IMR-90 (cell line): Measurements from ENCODE around the gene FCN1.

Source experiments
- TF ChIP-seq, protein P1 (sequence below): fragments of 150-350 bp; IDR thresholded peaks from 2 replicates; pipeline ENCODE4 v1.6.1; 2017; ENCODE audit warnings: mild to moderate bottlenecking, antibody characterized with exemption, low read length, low read depth
- TF ChIP-seq, protein P2 (sequence below): conservative IDR thresholded peaks from 2 replicates; pipeline ENCODE4 v1.5.1; 2012; ENCODE audit warnings: mild to moderate bottlenecking, low read depth, low read length, improper control_type of control experiment

DNA sequence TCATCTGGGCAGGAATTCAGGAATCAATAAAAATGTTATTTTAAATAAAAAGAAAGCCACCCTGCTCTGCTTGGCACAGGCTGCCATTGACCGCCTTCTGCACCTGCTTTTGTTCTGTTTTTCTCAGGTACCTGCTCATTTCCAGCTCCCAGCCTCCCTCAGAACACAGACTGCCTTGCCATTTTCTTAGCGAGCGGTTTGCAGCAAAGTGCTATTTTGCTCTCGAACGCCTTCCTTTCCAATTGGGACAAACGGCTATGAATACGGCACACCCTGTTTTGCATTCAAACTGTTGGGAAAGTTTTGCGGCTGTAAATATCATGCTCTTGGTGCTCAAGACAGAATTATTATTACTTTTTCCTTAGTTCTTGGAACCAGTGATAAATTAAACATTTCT, 25.1 kb upstream of the FCN1 start:
- TF ChIP-seq, protein P1, sequence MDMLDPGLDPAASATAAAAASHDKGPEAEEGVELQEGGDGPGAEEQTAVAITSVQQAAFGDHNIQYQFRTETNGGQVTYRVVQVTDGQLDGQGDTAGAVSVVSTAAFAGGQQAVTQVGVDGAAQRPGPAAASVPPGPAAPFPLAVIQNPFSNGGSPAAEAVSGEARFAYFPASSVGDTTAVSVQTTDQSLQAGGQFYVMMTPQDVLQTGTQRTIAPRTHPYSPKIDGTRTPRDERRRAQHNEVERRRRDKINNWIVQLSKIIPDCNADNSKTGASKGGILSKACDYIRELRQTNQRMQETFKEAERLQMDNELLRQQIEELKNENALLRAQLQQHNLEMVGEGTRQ = no peak
- TF ChIP-seq, protein P2, sequence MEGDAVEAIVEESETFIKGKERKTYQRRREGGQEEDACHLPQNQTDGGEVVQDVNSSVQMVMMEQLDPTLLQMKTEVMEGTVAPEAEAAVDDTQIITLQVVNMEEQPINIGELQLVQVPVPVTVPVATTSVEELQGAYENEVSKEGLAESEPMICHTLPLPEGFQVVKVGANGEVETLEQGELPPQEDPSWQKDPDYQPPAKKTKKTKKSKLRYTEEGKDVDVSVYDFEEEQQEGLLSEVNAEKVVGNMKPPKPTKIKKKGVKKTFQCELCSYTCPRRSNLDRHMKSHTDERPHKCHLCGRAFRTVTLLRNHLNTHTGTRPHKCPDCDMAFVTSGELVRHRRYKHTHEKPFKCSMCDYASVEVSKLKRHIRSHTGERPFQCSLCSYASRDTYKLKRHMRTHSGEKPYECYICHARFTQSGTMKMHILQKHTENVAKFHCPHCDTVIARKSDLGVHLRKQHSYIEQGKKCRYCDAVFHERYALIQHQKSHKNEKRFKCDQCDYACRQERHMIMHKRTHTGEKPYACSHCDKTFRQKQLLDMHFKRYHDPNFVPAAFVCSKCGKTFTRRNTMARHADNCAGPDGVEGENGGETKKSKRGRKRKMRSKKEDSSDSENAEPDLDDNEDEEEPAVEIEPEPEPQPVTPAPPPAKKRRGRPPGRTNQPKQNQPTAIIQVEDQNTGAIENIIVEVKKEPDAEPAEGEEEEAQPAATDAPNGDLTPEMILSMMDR = no peak
